ENCODE data around the gene KNTC1.
"Not testable (repeated sequence)": the region's sequence is repeated elsewhere in the genome, so short reads cannot be mapped to it uniquely, and the experiment has no call there.

Gene KNTC1

GRCh38 chr12:122563361-122563760 is 36.3 kb downstream of the KNTC1 start:
- DNase-seq (ENCODE audit: low spot score) = no peak

- not testable (repeated sequence) for DNase-seq (ENCODE audit: low spot score)
Observed at GRCh38 chr12:122566816-122567215, 39.8 kb downstream of the KNTC1 start.

GRCh38 chr12:122569288-122569687 is 42.2 kb downstream of the KNTC1 start:
- DNase-seq (ENCODE audit: low spot score) = no peak

- DNase-seq (ENCODE audit: low spot score) = not testable (repeated sequence)
Observed at GRCh38 chr12:122570006-122570405, 43.0 kb downstream of the KNTC1 start.

GRCh38 chr12:122571821-122572220 is 44.8 kb downstream of the KNTC1 start:
- no peak for DNase-seq (ENCODE audit: low spot score)

GRCh38 chr12:122583294-122583693 is 56.2 kb downstream of the KNTC1 start:
- DNase-seq (ENCODE audit: low spot score) = not testable (repeated sequence)

GRCh38 chr12:122584177-122584863 is 57.3 kb downstream of the KNTC1 start:
- DNase-seq (ENCODE audit: low spot score) = no peak

GRCh38 chr12:122590990-122591389 is 63.9 kb downstream of the KNTC1 start:
- no peak for DNase-seq (ENCODE audit: low spot score)

GRCh38 chr12:122591966-122592365 is 64.9 kb downstream of the KNTC1 start:
- DNase-seq (ENCODE audit: low spot score) = not testable (repeated sequence)

- not testable (repeated sequence) for DNase-seq (ENCODE audit: low spot score)
Observed at GRCh38 chr12:122592543-122592942, 65.5 kb downstream of the KNTC1 start.

- DNase-seq (ENCODE audit: low spot score) = no peak
Observed at GRCh38 chr12:122593910-122594309, 66.9 kb downstream of the KNTC1 start.

- no peak for DNase-seq (ENCODE audit: low spot score)
Observed at GRCh38 chr12:122596838-122597237, 69.8 kb downstream of the KNTC1 start.

- no peak for DNase-seq (ENCODE audit: low spot score)
Observed at GRCh38 chr12:122602456-122602855, 75.4 kb downstream of the KNTC1 start.

GRCh38 chr12:122604993-122605392 is 77.9 kb downstream of the KNTC1 start:
- DNase-seq (ENCODE audit: low spot score) = no peak

- no peak for DNase-seq (ENCODE audit: low spot score)
Observed at GRCh38 chr12:122609732-122610131, 82.7 kb downstream of the KNTC1 start.

GRCh38 chr12:122610207-122610606 is 83.2 kb downstream of the KNTC1 start:
- DNase-seq (ENCODE audit: low spot score) = no peak

- DNase-seq (ENCODE audit: low spot score) = no peak
Observed at GRCh38 chr12:122610911-122611310, 83.9 kb downstream of the KNTC1 start.

GRCh38 chr12:122614839-122615238 is 87.8 kb downstream of the KNTC1 start:
- DNase-seq (ENCODE audit: low spot score) = no peak

- DNase-seq (ENCODE audit: low spot score) = no peak
Observed at GRCh38 chr12:122615780-122616179, 88.7 kb downstream of the KNTC1 start.

GRCh38 chr12:122635471-122635870 is 108.4 kb downstream of the KNTC1 start:
- no peak for DNase-seq (ENCODE audit: low spot score)

- DNase-seq (ENCODE audit: low spot score) = no peak
Observed at GRCh38 chr12:122643207-122643805, 116.3 kb downstream of the KNTC1 start.

GRCh38 chr12:122646517-122647217 is 119.6 kb downstream of the KNTC1 start:
- DNase-seq (ENCODE audit: low spot score) = peak; percentile 91

GRCh38 chr12:122651520-122652224 is 124.6 kb downstream of the KNTC1 start:
- DNase-seq (ENCODE audit: low spot score) = no peak

All from RKO (cell line).